ENCODE measurements around the gene OPN1MW3.
"Not testable (repeated sequence)": the region's sequence is repeated elsewhere in the genome, so short reads cannot be mapped to it uniquely, and the experiment has no call there.

GRCh38 chrX:154239982-154240503 lies 17.3 kb upstream of the OPN1MW3 start:
- TF ChIP-seq CTCF (IDR thresholded peaks at IDR 0.05; ENCODE audit: insufficient read depth, low read depth, low read length); EZH2 (IDR thresholded peaks at IDR 0.05; ENCODE audit: insufficient read depth, low read length): not testable (repeated sequence)
